Activated T-cell treated with anti-CD3 and anti-CD28 coated beads, Interleukin-2, amount 50 U/mL, for 1 hour (primary cell): ENCODE measurements around the gene ANGPTL8.

Source experiments
- DNase-seq: peaks from one replicate; pipeline ENCODE4 v3.0.0-alpha.2; 2020

The ANGPTL8 gene

GRCh38 chr19:11239377-11240000 lies at the start of gene ANGPTL8:
ANGPTL8 (plus strand) TSS chr19:11239619; CDS start chr19:11239638, 19 bp downstream.
- no peak for DNase-seq

GRCh38 chr19:11190501-11190900 lies 48.9 kb upstream of the ANGPTL8 start:
- DNase-seq, result no peak

GRCh38 chr19:11191273-11191755 lies 48.1 kb upstream of the ANGPTL8 start:
- DNase-seq, result no peak

- DNase-seq, result no peak
Measured at GRCh38 chr19:11191934-11192333, 47.5 kb upstream of the ANGPTL8 start.

GRCh38 chr19:11192957-11193939 lies 46.2 kb upstream of the ANGPTL8 start:
- no peak for DNase-seq

GRCh38 chr19:11194173-11194572 lies 45.2 kb upstream of the ANGPTL8 start:
- no peak for DNase-seq

- no peak for DNase-seq
Measured at GRCh38 chr19:11194656-11195558, 44.5 kb upstream of the ANGPTL8 start.

- no peak for DNase-seq
Measured at GRCh38 chr19:11195681-11196080, 43.7 kb upstream of the ANGPTL8 start.

GRCh38 chr19:11196406-11197287 lies 42.8 kb upstream of the ANGPTL8 start:
- DNase-seq, result peak; percentile 24

GRCh38 chr19:11197291-11198174 lies 41.9 kb upstream of the ANGPTL8 start, which contains the start of gene KANK2:
KANK2 (minus strand) TSS chr19:11197545; CDS start chr19:11194511, 3,034 bp downstream.
- peak; percentile 79 for DNase-seq

GRCh38 chr19:11198175-11198534 lies 41.3 kb upstream of the ANGPTL8 start:
- DNase-seq, result no peak

- no peak for DNase-seq
Measured at GRCh38 chr19:11198769-11199424, 40.5 kb upstream of the ANGPTL8 start.

- no peak for DNase-seq
Measured at GRCh38 chr19:11199517-11199916, 39.9 kb upstream of the ANGPTL8 start.

- DNase-seq, result no peak
Measured at GRCh38 chr19:11200015-11200574, 39.3 kb upstream of the ANGPTL8 start.

- DNase-seq, result no peak
Measured at GRCh38 chr19:11200931-11201330, 38.5 kb upstream of the ANGPTL8 start.

GRCh38 chr19:11201791-11202190 lies 37.6 kb upstream of the ANGPTL8 start:
- no peak for DNase-seq

- no peak for DNase-seq
Measured at GRCh38 chr19:11202488-11203193, 36.8 kb upstream of the ANGPTL8 start.

- DNase-seq, result peak; percentile 35
Measured at GRCh38 chr19:11203194-11204075, 36.0 kb upstream of the ANGPTL8 start.
